Stimulated activated naive CD8-positive, alpha-beta T cell treated with anti-CD3 and anti-CD28 coated beads, Interleukin-15, Interleukin-2, amounts not matched to agents 100 ng/mL and 50 ng/mL, for 24 hours (primary cell): ENCODE measurements around the gene EIF4E.
"Not testable (repeated sequence)": the region's sequence is repeated elsewhere in the genome, so short reads cannot be mapped to it uniquely, and the experiment has no call there.

ENCODE experiments used
- H3K27ac Mint-ChIP-seq: one replicate; pipeline ENCODE4 v1.8.0; 2021; ENCODE audit warnings: mild to moderate bottlenecking, mixed read lengths
- H3K27me3 Mint-ChIP-seq: one replicate; pipeline ENCODE4 v1.8.0; 2021; ENCODE audit warnings: mixed read lengths
- H3K36me3 Mint-ChIP-seq: one replicate; pipeline ENCODE4 v1.8.0; 2021; ENCODE audit warnings: low read depth, mixed read lengths
- H3K4me1 Mint-ChIP-seq: one replicate; pipeline ENCODE4 v1.8.0; 2021; ENCODE audit warnings: low read depth, mixed read lengths
- H3K4me3 Mint-ChIP-seq: one replicate; pipeline ENCODE4 v1.8.0; 2021; ENCODE audit warnings: mild to moderate bottlenecking, mixed read lengths
- H3K9me3 Mint-ChIP-seq: one replicate; pipeline ENCODE4 v1.8.0; 2021; ENCODE audit warnings: mixed read lengths

Gene EIF4E

DNA sequence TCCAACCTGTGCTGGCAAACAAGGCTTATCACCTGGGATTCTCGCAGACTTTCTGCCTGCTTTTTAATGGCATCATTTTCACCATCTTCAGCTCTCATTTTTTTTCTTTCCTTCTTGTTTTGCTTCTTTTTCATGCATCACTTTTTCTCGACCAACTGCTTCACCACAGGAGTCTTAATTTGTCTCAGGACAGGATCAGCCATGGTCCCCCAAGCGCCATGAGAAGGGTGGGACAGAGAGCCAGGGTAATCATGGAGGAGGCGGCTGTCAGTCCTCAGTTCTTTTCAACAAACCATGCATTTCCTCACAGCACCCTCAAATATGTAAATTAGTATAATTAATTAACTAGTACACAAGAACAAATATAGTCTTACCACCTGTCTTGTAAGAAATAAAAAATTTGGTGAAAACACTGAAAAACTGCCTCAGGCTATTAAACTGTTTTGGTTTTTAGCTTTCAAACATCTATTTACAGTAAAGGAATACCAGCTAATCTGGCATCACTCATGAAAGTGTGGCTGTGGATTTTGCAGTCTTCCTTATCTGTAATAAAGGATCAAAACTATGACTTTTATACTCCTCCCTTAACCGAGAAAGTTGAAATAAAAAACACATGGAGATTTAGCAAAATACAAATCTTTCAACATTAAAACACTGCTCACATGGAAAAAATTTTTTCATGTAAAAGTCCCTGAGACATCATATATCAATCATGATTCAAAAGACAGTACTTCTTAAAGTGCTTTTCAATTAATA lies 19.1 kb downstream of the EIF4E start:
- Mint-ChIP-seq H3K36me3 (peaks cover 41% of the 10 kb centered on the region), H3K4me3 (no peak overlapping the region), H3K9me3 (no peaks in the 10 kb centered on the region), H3K27me3 (no peaks in the 10 kb centered on the region), H3K27ac (no peak overlapping the region), H3K4me1 (peaks cover 70% of the 10 kb centered on the region)

DNA sequence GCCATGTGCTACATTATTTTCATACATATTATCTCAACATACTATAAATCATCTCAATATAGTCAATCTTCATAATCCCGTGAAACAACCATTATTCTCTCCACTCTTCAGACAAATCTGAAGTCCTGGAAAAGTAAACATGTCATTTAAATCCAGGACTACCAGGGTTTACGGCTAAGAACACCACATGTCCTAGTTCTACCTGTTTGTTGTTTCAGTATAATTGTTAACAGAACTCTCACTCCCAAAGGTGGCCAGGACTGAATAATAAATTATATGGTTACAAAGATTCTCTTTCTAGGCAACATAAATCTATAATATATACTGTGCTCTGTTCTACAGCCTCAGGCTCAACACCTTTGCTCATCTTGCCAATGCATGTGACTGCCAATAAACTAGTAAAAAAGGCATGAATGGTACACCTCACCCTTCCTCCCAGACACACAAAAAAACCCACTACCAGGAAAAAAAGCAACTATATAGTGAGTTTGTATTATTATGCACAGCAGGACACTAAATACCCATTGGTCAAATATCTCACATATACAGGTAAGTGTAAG lies 20.1 kb downstream of the EIF4E start:
- Mint-ChIP-seq H3K27me3 (no peaks in the 10 kb centered on the region), H3K4me3 (no peak overlapping the region), H3K4me1 (peaks cover 67% of the 10 kb centered on the region), H3K36me3 (peaks cover 38% of the 10 kb centered on the region), H3K9me3 (no peaks in the 10 kb centered on the region), H3K27ac (no peak overlapping the region)

DNA sequence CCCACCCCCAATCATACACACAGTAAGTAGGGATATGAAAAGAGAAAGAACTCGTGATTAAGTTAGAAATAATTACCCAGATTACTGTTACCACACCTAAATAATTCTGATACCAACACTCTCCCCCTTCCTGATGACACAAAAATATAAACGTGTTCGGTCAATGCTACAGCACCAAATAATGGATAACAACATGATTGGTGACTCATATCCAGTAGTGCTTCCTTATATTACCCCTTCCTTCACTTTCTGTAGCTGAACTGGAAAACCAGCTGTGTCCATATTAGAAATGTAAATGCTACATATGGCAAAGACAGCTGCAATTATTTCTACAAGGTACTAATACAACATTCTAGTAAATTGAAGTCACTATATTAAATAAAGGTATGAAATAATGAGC lies 20.8 kb downstream of the EIF4E start:
- H3K4me1 Mint-ChIP-seq, result peaks cover 67% of the 10 kb centered on the region
- H3K27ac Mint-ChIP-seq, result no peak overlapping the region
- no peak overlapping the region for H3K4me3 Mint-ChIP-seq
- peaks cover 44% of the 10 kb centered on the region for H3K36me3 Mint-ChIP-seq
- H3K9me3 Mint-ChIP-seq, result no peaks in the 10 kb centered on the region
- no peaks in the 10 kb centered on the region for H3K27me3 Mint-ChIP-seq

DNA sequence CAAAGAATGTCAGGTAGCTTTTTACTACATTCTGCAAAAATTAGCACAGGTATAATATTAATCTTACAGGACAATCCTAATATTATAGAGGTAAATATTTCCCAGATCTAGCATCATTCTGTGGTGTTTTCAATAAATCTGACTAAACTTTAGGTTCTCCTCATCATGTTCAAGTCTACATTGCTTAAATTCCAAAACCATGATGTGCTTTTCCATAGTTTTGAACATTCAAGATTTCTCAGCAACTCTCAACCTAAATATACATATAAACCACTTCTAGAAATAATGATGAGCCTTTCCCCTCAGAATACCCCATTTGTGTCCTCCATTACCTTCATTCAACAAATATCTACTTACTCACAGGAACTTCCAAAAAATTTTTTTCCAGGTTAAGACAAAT lies 23.1 kb downstream of the EIF4E start:
- Mint-ChIP-seq H3K27ac (peak overlapping the region; percentile 73), H3K36me3 (peaks cover 59% of the 10 kb centered on the region), H3K27me3 (no peaks in the 10 kb centered on the region), H3K4me3 (no peak overlapping the region), H3K4me1 (peaks cover 77% of the 10 kb centered on the region), H3K9me3 (no peaks in the 10 kb centered on the region)

DNA sequence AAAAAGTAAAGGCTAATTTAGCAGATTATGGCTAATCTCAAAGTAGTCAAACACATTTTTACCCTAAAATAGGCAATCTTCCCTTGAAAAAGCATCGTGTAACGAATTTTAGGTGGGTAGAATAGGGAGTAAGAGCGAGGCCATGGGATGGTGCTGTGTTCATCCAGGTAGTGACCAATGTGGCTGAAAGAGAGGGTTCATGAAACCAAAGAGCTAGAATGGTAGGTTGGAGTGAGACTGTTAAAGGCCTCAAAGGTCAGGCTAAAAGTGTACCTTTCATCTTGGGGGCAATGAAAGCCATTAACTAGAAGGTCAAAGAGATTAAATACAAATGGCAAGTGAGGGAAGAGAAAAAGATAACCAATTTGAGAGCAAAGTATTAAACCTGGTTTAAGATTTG lies 23.6 kb downstream of the EIF4E start:
- H3K36me3 Mint-ChIP-seq, result peaks cover 65% of the 10 kb centered on the region
- H3K4me1 Mint-ChIP-seq, result peaks cover 77% of the 10 kb centered on the region
- peak overlapping the region; percentile 33 for H3K4me3 Mint-ChIP-seq
- H3K9me3 Mint-ChIP-seq, result no peaks in the 10 kb centered on the region
- H3K27me3 Mint-ChIP-seq, result no peaks in the 10 kb centered on the region
- H3K27ac Mint-ChIP-seq, result peak overlapping the region; percentile 72

DNA sequence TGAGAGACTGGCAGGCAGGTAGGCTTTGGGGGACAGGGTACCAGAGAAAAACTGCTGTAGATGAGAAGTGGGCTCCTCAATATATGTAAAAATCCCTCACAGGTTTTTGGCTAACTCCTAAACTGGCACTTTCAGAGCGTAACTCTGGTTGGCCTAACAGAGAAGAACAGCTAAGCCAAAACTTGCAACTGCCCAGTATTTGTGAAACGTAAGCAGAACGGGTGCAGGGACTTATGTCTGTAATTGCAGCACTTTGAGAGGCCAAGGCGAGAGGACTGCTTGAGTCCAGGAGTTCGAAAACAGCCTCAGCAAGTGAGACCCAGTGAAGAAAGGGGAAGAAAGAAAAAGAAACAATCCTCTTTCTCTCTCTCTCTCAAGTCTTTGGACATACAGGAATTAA lies 25.0 kb downstream of the EIF4E start:
- Mint-ChIP-seq H3K4me1 (peaks cover 64% of the 10 kb centered on the region), H3K27me3 (no peaks in the 10 kb centered on the region), H3K27ac (peak overlapping the region; percentile 8), H3K9me3 (no peaks in the 10 kb centered on the region), H3K36me3 (peaks cover 66% of the 10 kb centered on the region), H3K4me3 (no peak overlapping the region)

DNA sequence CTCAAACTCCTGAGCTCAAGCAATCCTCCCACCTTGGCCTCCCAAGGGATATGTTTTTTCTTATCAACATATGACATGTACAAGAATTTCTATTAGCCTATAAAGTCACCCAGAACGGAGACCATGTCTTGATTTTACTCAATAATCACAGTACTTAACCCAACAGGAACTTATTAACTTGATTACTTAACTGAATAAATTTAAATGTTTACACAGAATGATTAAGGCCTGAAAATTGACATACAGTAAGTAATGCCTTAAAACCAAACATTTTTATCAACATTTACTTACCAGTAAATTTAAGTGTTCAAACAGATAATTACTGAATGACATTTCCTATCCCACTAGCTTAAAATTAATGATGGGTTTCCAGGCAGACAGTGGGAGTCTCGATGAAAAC lies 25.4 kb downstream of the EIF4E start:
- Mint-ChIP-seq H3K27me3 (no peaks in the 10 kb centered on the region), H3K9me3 (no peaks in the 10 kb centered on the region), H3K4me1 (peaks cover 60% of the 10 kb centered on the region), H3K36me3 (peaks cover 66% of the 10 kb centered on the region), H3K27ac (no peak overlapping the region), H3K4me3 (no peak overlapping the region)

DNA sequence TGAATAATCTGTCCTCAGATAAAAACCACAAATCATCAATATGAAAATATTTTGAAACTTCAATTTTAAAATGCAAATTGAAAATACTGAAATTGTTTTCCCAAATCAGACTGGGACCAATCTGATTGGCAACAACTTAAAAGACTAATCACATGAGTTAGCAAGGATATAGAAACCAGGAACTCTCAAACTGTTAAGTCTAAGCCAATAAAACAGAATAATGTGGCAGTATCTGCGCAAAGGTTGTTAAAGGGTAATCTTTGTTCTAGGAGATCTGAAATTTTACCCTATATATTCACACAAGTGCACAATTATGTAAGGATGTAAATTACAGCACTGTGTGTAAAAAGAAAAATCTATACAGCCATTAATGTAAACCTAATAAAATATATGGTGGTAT lies 29.7 kb downstream of the EIF4E start:
- Mint-ChIP-seq H3K27me3 (no peaks in the 10 kb centered on the region), H3K27ac (no peak overlapping the region), H3K9me3 (no peaks in the 10 kb centered on the region), H3K4me1 (peaks cover 31% of the 10 kb centered on the region), H3K36me3 (peaks cover 84% of the 10 kb centered on the region), H3K4me3 (no peak overlapping the region)

DNA sequence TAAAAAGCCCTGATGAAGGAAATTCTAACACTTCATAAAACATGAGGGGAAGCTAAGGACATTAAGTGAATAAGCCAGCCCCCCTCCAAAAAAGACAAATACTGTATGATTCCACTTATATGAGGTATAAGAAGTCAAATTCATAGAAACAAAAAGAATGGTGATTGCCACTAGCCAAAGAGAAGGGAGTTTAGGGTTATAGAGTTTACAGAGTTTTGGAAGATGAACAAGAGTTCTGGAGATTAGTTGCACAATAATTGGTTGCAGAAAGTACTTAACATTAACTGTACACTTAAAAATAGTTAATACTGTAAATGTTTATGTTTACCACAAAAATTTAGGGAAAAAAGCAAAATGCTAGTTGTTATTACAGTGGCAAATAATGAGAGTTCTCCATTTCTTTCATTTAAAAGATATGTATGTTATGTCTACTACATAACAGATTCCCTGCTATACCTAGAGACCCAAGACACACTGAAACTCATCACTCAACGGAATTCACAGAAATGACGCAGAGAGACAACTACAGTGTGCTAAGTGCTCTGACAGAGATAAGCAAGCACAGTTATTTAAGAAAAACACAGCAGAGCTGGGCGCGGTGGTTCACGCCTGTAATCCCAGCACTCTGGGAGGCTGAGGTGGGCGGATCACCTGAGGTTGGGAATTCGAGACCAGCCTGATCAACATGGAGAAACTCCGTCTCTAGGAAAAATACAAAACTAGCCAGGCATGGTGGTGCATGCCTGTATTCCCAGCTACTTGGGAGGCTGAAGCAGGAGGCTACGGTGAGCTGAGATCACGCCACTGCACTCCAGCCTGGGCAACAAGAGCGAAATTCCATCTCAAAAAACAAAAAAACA lies 37.2 kb downstream of the EIF4E start:
- Mint-ChIP-seq H3K4me1 (peaks cover 17% of the 10 kb centered on the region), H3K4me3 (no peak overlapping the region), H3K27me3 (no peaks in the 10 kb centered on the region), H3K27ac (no peak overlapping the region), H3K36me3 (peaks cover 88% of the 10 kb centered on the region), H3K9me3 (no peaks in the 10 kb centered on the region)

DNA sequence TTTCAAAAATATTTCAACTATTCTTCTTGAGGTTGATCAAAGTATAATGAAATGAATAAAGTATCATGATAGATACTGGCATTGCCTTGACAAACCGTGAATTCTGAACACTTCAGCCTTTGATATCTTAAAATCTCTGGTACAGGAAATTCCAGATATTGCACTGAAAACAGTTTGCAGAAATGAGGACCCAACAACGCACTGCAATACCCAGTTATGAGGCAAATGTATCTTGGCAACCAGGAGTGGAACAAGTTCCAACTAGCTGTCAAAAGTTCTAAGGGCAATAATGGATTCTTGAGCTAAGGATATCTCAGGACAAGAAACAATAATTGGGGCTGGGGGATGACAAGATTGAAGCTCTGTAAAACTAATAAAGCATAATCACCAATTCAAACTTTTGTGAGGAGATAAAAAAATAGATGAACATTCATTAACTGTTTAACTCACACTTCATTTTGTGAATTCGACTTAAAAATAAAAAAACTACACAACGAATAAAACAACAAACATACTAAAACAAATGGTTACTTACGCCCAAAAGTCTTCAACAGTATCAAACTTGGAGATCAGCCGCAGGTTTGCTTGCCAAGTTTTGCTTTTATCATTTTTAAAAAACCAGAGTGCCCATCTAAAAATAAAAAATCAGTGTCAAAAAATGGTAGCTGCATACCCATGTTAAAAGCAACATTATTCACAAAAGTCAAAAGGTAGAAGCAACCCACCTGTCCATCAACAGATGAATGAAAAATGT lies 38.1 kb downstream of the EIF4E start:
- Mint-ChIP-seq H3K4me3 (no peak overlapping the region), H3K4me1 (peaks cover 17% of the 10 kb centered on the region), H3K9me3 (no peaks in the 10 kb centered on the region), H3K27me3 (no peaks in the 10 kb centered on the region), H3K36me3 (peaks cover 89% of the 10 kb centered on the region), H3K27ac (no peak overlapping the region)

DNA sequence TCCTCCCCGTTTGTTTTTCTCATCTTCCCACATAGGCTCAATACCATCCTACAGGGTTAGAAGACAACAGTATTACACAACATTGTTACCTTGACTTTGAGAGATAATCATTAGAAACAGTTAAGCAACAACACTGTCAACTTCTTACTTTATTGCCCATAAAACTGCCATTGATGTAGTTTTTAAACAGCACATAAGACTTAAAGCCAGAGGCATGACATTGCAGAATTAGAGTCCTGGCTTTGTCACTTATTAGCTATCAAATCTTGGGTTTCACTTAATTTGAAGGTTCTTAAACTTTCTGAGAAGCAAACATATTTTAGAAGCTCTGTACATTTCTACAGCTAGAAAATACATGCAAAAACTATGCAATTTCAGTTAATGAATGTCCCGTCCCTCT lies 41.8 kb downstream of the EIF4E start:
- peaks cover 12% of the 10 kb centered on the region for H3K4me1 Mint-ChIP-seq
- H3K36me3 Mint-ChIP-seq, result peaks cover 67% of the 10 kb centered on the region
- no peak overlapping the region for H3K27ac Mint-ChIP-seq
- no peaks in the 10 kb centered on the region for H3K27me3 Mint-ChIP-seq
- no peaks in the 10 kb centered on the region for H3K9me3 Mint-ChIP-seq
- no peak overlapping the region for H3K4me3 Mint-ChIP-seq

DNA sequence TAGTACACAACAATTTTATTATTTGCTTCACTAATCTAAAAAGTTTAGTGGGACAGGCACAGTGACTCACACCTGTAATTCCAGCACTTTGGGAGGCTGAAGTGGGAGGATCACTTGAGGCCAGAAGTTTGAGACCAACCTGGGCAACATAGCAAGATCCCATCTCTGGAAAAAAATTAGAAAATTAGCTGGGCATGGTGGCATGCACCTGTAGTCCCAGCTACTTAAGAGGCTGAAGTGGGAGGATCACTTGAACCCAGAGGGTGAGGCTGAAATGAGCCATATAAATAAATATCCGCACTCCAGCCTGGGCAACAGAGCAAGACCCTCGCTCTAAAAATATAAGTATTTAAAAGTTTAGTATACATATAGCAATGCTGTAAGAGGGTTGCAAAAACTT lies 42.6 kb downstream of the EIF4E start:
- not testable (repeated sequence) for H3K4me1 Mint-ChIP-seq, H3K27me3 Mint-ChIP-seq, H3K4me3 Mint-ChIP-seq, H3K9me3 Mint-ChIP-seq, H3K27ac Mint-ChIP-seq
- peaks cover 67% of the 10 kb centered on the region for H3K36me3 Mint-ChIP-seq

DNA sequence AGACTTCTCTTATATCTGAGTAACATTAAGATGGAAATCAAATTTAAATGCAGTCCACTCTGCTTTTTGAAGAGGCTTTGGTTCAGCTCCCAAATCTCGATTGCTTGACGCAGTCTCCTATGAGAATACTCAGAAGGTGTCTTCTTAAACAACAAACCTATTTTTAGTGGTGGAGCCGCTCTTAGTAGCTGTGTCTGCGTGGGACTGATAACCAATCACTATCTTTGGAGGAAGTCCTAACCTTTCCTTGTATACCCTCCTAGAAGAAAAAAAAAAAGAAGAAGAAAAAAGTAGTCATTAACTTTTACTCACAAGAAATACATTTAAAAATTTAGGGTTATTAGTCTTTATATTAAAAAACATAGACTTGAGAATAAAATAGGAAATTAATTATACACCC lies 48.0 kb downstream of the EIF4E start:
- H3K4me1 Mint-ChIP-seq, H3K27ac Mint-ChIP-seq, H3K9me3 Mint-ChIP-seq, H3K4me3 Mint-ChIP-seq, H3K27me3 Mint-ChIP-seq: not testable (repeated sequence)
- peaks cover 57% of the 10 kb centered on the region for H3K36me3 Mint-ChIP-seq

DNA sequence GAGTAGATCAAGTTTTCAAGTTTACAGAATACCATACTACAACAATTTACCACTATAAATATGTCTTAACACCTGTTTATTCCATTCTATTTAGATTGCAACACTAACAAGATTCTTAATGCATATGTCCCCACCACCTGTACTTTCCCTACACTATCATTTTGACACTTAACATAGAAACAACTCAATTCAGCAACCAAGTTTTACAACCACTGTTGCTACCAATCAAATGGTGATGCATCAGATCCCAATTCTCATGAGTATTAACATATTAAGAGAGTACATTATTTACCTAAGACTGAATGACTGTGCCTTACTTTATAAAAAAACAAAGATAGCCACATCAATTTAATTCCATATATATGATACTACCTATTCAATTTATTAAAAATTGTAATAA lies 49.4 kb downstream of the EIF4E start:
- Mint-ChIP-seq H3K9me3 (no peaks in the 10 kb centered on the region), H3K27me3 (no peaks in the 10 kb centered on the region), H3K36me3 (peaks cover 45% of the 10 kb centered on the region), H3K4me3 (no peak overlapping the region), H3K27ac (no peak overlapping the region), H3K4me1 (no peaks in the 10 kb centered on the region)

DNA sequence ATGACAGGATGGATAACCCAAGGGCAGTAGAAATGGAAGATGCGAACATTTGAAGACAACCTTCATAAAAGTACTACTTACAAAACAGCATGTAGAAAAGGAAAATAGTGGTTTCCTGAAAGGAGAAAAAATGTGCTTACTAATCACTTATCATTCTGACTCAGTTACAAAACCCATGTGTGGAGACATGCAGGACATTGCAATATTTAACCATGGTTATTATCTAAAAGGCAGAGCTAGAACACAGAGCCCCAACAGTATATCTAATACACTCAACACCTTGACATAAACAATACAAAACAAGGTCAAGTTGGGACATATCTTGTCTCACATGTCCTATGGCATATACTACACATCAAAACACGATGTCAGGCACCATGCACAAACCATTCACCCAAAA lies 55.9 kb downstream of the EIF4E start:
- Mint-ChIP-seq H3K4me1 (peaks cover 8% of the 10 kb centered on the region), H3K27me3 (no peaks in the 10 kb centered on the region), H3K9me3 (peaks cover 6% of the 10 kb centered on the region), H3K36me3 (peaks cover 20% of the 10 kb centered on the region), H3K4me3 (no peak overlapping the region), H3K27ac (no peak overlapping the region)
